ENCODE measurements around the gene PPM1J. TPM values are rescaled to one million over a fixed set of nuclear protein-coding genes. Genes with fewer than 3 reads are reported as not detected.

Gene PPM1J
- total and polyA plus RNA-seq, 2 of the 13 experiments (the other 11 are each of a cell fraction or from before 2014, with no cell fraction given) = 0.07 to 0.22 TPM

- TF ChIP-seq ZNF609 (CRISPR knock-in tag; IDR thresholded peaks at IDR 0.05; ENCODE audit: borderline replicate concordance) (peak; percentile 16; the same call in 1 of the 2 replicates), ZGPAT (CRISPR knock-in tag; IDR thresholded peaks at IDR 0.05) (peak; percentile 45; the same call in 1 of the 2 replicates), PCBP1 (IDR thresholded peaks at IDR 0.05; ENCODE audit: borderline replicate concordance, low read depth, low read length) (0 out of 2 replicates have a peak, but pooled peaks have one; percentile 64), PTBP1 (IDR thresholded peaks at IDR 0.05; ENCODE audit: low read depth, low read length, poor library complexity, severe bottlenecking) (peak; percentile 40), NRL (CRISPR knock-in tag; IDR thresholded peaks at IDR 0.05; ENCODE audit: borderline replicate concordance) (peak; percentile 72; the same call in 1 of the 2 replicates), ZNF20 (CRISPR knock-in tag; IDR thresholded peaks at IDR 0.05) (no peak), BCLAF1 (IDR thresholded peaks at IDR 0.05) (no peak), TRIM22 (IDR thresholded peaks at IDR 0.05) (no peak), SOX6 (IDR thresholded peaks at IDR 0.05) (no peak), SOX6 (CRISPR knock-in tag; IDR thresholded peaks at IDR 0.05) (peak; percentile 64; the same call in 1 of the 2 replicates), ZNF607 (CRISPR knock-in tag; IDR thresholded peaks at IDR 0.05; ENCODE audit: borderline replicate concordance) (0 out of 2 replicates have a peak, but pooled peaks have one; percentile 71), ZNF782 (CRISPR knock-in tag; IDR thresholded peaks at IDR 0.05; ENCODE audit: borderline replicate concordance) (0 out of 2 replicates have a peak, but pooled peaks have one; percentile 20), AGO1 (IDR thresholded peaks at IDR 0.05; ENCODE audit: low read depth, low read length, poor library complexity, severe bottlenecking) (peak; percentile 58), ZNF510 (CRISPR knock-in tag; IDR thresholded peaks at IDR 0.05; ENCODE audit: low read depth) (0 out of 2 replicates have a peak, but pooled peaks have one; percentile 37)
These were observed 40.6 kb downstream of the PPM1J start, which contains the start of gene MOV10 (continued) for GRCh38 chr1:112674440-112674985.

Data from HepG2 (cell line).